ENCODE measurements around the gene C1orf35. TPM values are rescaled to one million over a fixed set of nuclear protein-coding genes. Genes with fewer than 3 reads are reported as not detected.

The C1orf35 gene
- total RNA-seq, 1 donor from 2014 or later: 12.4 TPM

GRCh38 chr1:228059634-228060457 lies 43.3 kb downstream of the C1orf35 start:
- Histone ChIP-seq H3K27ac (peak overlapping the region; percentile 66), H3K36me3 (no peaks in the 10 kb centered on the region), H3K9me3 (no peaks in the 10 kb centered on the region), H3K4me1 (peaks cover 14% of the 10 kb centered on the region), H3K27me3 (ENCODE audit: low read depth) (peaks cover 65% of the 10 kb centered on the region), H3K4me3 (peak overlapping the region; percentile 51)
- no peak for TF ChIP-seq CTCF (IDR thresholded peaks at IDR 0.05)
- intact Hi-C loops (cut with DNase I): no loop called here
- peak; percentile 91 to 94 for ATAC-seq
- DNase-seq: peak; percentile 98

DNA sequence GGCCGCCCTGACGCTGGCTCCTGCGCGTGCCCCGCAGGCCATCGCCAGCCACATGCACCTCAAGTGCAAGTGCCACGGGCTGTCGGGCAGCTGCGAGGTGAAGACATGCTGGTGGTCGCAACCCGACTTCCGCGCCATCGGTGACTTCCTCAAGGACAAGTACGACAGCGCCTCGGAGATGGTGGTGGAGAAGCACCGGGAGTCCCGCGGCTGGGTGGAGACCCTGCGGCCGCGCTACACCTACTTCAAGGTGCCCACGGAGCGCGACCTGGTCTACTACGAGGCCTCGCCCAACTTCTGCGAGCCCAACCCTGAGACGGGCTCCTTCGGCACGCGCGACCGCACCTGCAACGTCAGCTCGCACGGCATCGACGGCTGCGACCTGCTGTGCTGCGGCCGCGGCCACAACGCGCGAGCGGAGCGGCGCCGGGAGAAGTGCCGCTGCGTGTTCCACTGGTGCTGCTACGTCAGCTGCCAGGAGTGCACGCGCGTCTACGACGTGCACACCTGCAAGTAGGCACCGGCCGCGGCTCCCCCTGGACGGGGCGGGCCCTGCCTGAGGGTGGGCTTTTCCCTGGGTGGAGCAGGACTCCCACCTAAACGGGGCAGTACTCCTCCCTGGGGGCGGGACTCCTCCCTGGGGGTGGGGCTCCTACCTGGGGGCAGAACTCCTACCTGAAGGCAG lies 44.0 kb downstream of the C1orf35 start:
- peaks cover 57% of the 10 kb centered on the region for H3K27me3 ChIP-seq (ENCODE audit: low read depth)
- H3K4me1 ChIP-seq: peaks cover 14% of the 10 kb centered on the region
- peak overlapping the region; percentile 51 for H3K4me3 ChIP-seq
- no peaks in the 10 kb centered on the region for H3K36me3 ChIP-seq
- intact Hi-C loops (cut with DNase I): no loop called here
- H3K9me3 ChIP-seq: no peaks in the 10 kb centered on the region
- ATAC-seq (no peak), DNase-seq (no peak)
- TF ChIP-seq CTCF (IDR thresholded peaks at IDR 0.05): no peak
- peak overlapping the region; percentile 37 for H3K27ac ChIP-seq

DNA sequence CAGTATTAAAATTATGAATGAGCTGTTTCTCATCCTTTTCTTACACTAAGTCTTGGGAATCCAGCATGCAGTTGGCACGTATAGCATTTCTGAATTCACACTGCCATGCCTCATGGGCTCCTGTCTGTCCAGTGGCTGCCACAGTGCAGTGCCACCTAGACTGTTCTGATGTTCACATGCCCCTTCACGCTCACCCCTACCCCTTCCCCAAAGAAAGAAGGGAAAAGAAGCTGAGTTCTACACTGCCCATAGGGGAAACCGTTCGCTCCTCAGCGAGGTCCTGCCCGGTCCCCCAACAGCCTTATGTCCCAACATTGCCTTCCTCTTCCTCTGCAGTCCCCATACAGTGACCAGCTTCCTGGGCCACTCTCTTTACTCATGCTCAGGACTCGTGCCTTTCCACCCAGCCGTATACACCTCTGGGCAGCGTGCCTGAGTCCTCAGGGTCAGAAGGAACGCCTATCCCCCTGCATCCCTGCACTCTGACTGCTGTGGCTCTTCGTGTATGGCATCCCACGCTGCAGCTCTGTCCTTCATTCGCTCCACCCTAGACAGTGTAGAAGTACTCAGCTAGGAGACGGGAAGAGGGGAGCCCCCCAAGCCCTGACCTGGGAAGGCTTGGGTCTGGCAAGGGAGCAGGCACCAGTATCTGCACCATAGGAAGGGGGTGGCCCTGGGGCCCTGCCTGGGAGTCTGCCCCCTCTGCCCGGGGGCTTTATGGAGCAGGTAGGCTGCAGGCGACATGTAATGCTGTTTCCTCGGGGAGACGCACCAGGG lies 44.8 kb downstream of the C1orf35 start:
- Histone ChIP-seq H3K9me3 (no peaks in the 10 kb centered on the region), H3K4me1 (peaks cover 14% of the 10 kb centered on the region), H3K36me3 (no peaks in the 10 kb centered on the region), H3K4me3 (peak overlapping the region; percentile 51), H3K27ac (peak overlapping the region; percentile 37), H3K27me3 (ENCODE audit: low read depth) (peaks cover 50% of the 10 kb centered on the region)
- intact Hi-C loops (cut with DNase I): no loop called here
- no peak for TF ChIP-seq CTCF (IDR thresholded peaks at IDR 0.05)
- DNase-seq (no peak), ATAC-seq (no peak)

Small RNAs within 50 kb of the gene (microRNA-seq; reads per million reads assigned to microRNA genes)
- gene MIR3620 (ENCODE audit: borderline number of aligned reads): 4.0 reads per million

Other genes with a start within 250 kb of the C1orf35 start
- 7.0 TPM for gene WNT9A, start 155.4 kb downstream of the C1orf35 start, total RNA-seq
- gene WNT3A, start 96.3 kb downstream of the C1orf35 start, total RNA-seq: 6.0 TPM
- gene ARF1, start 20.6 kb downstream of the C1orf35 start, total RNA-seq: 368 TPM
- 43.6 TPM for gene MRPL55, start 6.0 kb upstream of the C1orf35 start, total RNA-seq
- gene GUK1, start 37.0 kb upstream of the C1orf35 start, total RNA-seq: 192 TPM
- gene GJC2, start 46.6 kb upstream of the C1orf35 start, total RNA-seq: 6.0 TPM
- gene IBA57, start 62.5 kb upstream of the C1orf35 start, total RNA-seq: 10.7 TPM
- gene OBSCN, start 104.7 kb upstream of the C1orf35 start, total RNA-seq: 35.6 TPM